ENCODE data around the gene PALLD.
"Not testable (repeated sequence)": the region's sequence is repeated elsewhere in the genome, so short reads cannot be mapped to it uniquely, and the experiment has no call there.

Gene PALLD

DNA sequence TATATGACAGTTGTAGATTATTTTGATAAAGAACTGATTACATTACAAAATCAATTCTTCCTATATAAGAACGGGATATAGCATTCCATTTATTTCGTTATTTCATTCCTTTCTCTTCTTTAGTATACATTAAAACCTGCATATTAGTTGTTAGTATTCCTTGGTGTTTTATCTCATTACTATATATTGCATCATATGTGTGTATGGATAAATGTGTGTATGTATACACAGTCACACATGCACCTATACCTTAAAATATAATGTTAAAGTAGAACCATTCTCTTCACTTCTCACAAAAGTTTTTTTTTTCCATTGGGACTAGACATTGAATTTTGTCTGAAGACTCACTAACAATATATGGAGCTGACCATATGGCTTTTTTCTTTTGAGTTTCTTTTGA, 5.3 kb upstream of the PALLD start:
- DNase-seq (ENCODE audit: low read depth in 3 of 3) = no peak

- DNase-seq (ENCODE audit: low read depth in 3 of 3) = no peak
Measured at GRCh38 chr4:168498251-168498650, 1.4 kb downstream of the PALLD start.

- DNase-seq (ENCODE audit: low read depth in 3 of 3) = no peak
Measured at GRCh38 chr4:168499241-168499640, 2.4 kb downstream of the PALLD start.

DNA sequence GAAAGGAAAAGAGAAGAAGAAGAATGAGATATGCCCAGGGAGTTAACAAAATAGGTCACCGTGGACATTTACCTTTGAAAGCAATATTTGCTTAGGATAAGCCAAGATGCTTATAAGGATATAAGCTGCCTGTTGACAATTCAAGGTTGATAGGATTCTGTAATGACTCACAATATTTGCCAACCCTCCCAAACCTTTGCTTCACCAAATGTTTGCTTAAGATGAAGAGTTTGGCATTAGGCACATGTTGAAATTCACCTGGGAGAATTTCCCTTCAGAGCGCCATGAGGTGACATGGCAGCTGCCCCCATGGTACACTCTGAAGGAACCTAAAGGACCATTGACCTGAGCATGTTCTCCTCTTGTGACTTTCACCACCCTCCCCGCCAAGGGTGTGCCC, 4.6 kb downstream of the PALLD start:
- DNase-seq (ENCODE audit: low read depth in 3 of 3) = no peak

DNA sequence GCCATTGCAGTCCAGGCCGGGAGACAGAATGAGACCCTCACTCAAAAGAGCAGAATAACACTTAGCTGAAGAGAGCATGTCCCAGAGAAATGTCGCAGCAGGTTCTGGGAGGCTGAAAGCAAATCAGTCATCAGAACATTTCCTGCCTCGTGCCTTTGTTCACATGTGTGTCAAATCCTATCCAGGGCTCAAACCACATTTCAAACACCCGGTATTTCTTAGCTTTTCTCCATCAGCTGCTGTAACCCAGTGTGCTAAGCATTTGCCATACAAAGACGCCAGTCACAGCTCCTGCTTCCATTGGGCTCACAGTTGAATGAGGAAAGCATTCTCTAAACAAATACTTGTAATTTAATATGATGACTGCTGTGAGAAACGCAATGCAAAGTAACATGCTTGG, 6.0 kb downstream of the PALLD start:
- no peak for DNase-seq (ENCODE audit: low read depth in 3 of 3)

DNA sequence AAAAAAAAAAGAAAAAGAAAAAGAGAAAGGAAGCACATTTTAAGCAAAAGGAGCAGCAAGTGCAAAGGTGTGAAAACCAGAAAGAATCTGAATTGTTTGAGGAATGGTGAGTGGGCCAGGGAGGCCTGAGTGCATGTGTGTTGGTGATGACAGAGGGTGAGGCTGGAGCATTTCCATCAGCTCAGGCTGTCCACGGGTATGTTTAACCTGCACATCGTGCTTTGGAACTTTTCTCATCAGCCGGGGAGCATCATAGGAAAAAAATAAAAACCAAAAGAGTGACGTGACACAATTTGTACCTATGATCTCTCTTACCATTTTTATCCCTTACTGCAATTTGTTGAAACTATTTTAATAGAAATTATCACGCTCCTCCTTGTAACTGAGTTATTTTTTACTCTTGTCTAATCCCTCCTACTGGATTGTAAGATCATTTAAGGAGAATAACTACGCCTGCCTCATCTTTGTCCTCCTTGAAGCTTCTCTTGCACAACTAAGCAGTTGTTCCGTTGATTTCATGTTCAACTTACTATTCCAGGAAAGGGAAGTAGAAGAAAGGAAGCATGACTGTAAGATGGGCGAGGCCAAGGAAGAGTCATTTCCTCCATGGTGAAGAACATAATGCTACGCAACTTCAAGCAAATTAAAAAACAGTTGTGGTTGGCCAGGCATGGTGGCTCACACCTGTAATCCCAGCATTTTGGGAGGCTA, 7.0 kb downstream of the PALLD start:
- DNase-seq (ENCODE audit: low read depth in 3 of 3) = no peak

DNA sequence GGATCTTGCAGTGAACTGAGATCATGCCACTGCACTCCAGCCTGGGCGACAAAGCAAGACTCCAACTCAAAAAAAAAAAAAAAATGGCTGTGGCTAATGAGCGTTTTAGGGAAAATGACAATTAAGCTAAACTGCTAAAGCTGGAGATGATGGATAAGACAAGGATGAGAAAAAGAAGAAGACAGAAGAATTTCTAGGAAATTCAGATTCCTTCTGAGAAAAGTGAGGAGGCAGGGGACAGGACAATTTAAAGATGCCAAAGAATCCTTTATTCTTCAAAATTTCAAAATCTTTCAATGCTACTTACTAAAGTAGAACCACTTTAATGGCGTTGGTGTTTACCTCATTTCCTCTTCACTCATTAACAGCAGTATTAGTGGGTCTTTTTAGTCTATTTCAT, 7.7 kb downstream of the PALLD start:
- DNase-seq (ENCODE audit: low read depth in 3 of 3) = no peak

- DNase-seq (ENCODE audit: low read depth in 3 of 3) = no peak
Measured at GRCh38 chr4:168506014-168506413, 9.2 kb downstream of the PALLD start.

DNA sequence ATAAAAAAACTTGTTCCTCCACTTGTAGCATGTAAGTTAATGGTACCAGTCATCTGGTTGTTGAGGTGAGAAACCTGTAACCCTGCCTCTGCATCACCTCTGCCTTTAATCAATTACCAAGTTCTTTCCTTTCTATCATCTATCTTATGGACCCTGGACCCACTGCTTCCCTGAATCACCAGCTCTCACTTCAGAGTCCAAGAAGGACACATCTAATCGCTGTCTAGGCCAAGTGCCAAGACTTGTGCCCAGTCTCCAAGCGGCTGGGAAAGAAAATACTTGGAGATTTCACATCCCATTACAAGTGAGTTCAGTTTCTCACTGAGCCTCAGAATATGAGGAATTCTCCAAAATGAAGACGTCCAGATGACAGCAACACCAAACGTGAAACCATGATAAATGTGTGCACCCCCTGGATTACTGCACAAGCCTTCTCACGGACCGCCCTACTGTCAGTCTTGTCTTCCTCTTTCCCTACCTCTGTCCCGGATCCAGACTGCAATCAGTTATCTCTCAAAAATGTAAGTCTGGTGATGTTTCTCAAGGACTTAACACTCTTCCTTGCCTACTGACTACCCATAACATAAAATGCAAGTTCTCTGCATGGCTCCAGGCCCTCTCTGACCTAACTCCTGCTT, 10.4 kb downstream of the PALLD start:
- no peak for DNase-seq (ENCODE audit: low read depth in 3 of 3)

DNA sequence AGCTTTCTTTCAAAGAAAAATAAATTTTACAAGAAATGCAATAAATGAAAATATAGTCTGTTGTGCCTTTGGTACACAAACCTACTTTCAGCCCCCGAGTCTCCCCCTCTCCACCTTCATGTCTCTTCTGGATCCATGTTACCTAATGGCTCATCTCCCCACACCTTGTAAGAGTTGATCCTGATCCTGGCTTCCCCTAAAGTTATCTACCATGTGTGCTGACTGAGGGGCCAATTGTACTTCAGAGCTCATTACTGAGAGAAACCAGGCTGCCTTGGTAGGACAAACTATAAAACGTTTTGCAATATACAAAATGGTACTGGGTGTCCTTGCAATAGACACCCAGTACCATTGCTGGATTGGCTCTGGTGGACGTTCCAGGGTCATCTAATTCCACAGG, 11.8 kb downstream of the PALLD start:
- no peak for DNase-seq (ENCODE audit: low read depth in 3 of 3)

GRCh38 chr4:168509786-168510185, 12.9 kb downstream of the PALLD start:
- peak in 2 of 3 experiments; percentile 22 for DNase-seq (ENCODE audit: low read depth in 3 of 3)

GRCh38 chr4:168511780-168512489, 15.1 kb downstream of the PALLD start:
- DNase-seq (ENCODE audit: low read depth in 3 of 3) = peak; percentile 31 to 56 (median 41)

DNA sequence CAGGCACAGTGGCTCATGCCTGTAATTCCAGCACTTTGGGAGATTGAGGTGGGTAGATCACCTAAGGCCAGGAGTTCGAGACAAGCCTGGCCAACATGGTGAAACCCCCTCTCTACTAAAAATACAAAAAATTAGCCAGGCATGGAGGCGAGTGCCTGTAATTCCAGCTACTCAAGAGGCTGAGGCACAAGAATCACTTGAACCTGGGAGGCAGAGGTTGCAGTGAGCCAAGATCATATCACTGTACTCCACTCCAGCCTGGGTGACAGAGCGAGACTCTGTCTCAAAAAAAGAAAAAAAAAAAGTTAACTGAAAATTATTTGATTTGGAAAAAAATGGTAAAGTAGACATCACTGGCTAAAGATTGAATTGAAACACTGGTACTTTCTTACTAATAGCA, 17.0 kb downstream of the PALLD start:
- not testable (repeated sequence) for DNase-seq (ENCODE audit: low read depth in 3 of 3)

DNA sequence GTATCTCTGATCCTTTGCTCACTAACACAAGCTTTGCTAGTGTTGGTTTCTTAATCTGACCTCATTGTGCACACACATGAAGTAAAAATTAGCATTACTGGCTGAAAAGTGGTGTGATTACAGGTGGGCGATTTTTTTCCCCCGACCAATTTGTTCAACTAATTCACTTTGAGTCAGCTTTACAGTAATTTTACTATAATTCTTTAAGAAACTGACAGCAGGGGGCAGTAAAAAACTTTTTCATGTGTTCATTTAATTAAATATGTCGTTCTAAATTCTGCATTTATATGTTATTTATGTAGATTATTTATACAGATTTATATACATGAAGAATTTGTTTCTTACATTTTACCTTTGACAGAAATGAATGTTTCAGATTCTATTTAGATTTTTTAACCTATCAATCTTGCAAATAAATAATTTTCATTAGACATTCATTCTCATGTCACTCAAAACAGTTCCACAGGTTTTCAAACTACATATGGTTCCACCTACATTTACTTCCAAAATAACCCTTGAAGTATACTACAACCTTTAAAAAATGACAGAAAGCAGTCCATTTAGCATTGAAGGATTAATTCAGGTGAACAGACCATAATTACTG, 17.5 kb downstream of the PALLD start:
- no peak for DNase-seq (ENCODE audit: low read depth in 3 of 3)

DNA sequence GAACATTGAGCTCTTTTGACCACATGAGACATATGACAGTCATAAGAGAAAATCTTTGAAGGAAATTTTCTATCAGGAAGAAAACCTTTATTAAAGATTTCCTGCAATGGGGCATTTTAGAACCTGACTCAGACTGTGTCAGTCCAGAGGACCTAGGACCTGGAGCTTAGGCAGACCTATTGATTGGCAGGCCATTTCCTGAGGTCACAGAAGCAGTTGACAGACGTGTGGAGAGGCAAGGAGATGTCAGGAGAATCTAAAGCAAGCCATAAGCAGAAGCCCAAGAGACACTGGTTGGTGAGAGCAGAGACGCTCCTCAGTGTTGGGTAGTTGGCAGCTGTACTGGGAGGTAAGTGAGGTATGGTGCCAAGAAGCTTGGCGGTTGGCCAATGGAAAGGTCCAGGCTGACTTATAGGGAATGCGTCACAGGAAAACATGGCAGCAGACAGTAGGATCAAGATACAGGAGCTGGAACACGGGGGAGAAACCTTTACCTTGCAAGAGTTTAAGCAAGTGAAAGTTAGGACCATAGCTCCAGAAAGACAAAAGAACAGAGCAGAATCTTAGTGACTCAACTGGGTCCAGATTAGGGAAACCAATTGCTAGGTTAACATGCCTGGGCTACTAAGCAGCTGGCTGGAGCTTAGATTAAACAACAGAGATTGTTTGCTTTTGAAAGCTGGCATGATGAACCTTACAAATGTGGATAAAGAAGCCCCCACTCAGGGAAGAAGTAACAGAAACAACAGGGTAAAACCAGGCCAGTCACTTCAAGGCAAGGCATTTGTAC, 18.6 kb downstream of the PALLD start:
- DNase-seq (ENCODE audit: low read depth in 3 of 3) = no peak

DNA sequence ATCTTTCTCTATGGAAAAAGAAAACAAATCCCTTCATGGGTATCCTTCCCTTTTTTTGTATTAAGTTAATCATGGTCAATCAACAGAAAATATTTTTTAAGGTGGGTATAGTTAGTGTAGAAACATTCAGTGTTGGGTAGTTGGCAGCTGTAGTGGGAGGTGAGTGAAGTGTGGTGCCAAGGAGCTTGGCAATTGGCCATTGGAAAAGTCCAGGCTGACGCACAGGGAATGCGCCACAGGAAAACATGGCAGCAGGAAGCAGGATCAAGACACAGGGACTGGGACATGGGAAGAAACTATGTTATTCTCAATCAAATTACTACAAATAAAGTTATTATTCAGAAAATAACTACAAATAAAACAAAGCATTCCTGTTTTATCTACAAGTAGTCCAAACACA, 20.0 kb downstream of the PALLD start:
- no peak for DNase-seq (ENCODE audit: low read depth in 3 of 3)

- DNase-seq (ENCODE audit: low read depth in 3 of 3) = no peak
Measured at GRCh38 chr4:168519576-168519975, 22.7 kb downstream of the PALLD start.

DNA sequence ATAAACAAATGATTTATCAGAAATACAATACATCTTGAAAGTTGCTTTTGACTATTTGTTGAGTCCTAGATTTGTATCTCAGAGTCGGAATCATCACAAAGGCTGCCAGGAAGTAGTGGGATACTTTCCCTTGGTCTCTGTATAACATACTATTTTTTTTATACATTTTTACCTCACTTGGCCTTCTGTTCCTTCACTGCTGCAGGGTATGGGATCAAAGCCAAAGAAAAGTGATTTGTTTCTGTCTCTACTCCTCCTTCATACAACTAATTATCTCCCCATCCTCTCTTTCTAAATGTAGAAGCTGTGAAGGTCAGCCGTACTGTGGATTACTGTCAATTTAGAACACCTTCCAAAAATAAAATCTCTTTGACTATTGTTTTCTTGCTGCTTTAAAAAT, 24.9 kb downstream of the PALLD start:
- DNase-seq (ENCODE audit: low read depth in 3 of 3) = no peak

GRCh38 chr4:168522356-168522755, 25.5 kb downstream of the PALLD start:
- DNase-seq (ENCODE audit: low read depth in 3 of 3) = no peak

DNA sequence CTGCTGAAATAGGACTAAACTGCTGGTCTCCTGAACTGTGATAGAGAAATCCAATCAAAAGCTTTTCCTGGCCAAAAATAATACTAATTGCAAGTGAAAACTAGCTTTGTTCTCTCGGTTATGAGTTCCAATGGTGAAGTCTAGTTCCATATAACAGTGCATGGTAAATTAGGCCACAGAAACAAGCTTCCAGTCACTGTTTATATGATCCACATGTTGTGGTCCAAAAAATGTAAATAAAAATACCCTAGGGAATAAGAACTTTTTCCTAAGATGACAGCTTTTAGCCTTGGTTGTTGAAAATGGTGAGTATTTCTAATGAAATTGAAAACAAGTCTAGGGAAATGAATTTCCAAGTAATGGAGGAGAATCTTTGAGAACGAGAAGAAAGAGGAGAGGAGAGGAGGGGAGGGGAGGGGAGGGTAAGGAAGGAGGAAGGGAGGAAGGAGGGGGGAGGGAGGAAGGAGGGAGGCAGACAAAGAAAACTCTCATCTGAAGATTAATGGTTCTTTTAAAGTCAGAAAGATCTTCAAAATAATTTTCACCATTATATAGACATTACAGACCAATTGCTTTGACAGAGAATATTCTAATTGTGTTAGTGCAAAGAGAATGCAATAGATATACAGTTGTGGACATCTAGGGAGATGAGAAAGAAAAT, 26.1 kb downstream of the PALLD start:
- no peak for DNase-seq (ENCODE audit: low read depth in 3 of 3)

DNA sequence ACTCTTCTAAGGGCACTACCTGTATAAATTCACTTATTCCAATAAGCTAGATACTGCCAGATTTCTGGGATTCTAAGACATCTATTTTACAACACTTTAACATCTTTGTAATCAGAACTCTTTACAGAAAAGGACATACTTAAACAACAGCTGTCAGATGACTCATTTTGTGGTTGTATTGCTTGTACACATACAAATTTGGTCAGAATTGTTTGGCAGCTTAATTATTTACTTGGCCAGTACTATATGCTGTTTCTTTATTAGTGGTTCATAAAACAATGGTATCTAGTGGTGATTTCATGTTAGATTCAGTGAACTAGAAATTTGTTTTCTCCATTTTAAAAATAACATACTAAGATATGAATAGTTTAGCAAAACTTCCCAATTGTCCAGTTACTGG, 27.2 kb downstream of the PALLD start:
- no peak for DNase-seq (ENCODE audit: low read depth in 3 of 3)

Measured in stimulated activated CD4-positive, alpha-beta T cell treated with anti-CD3 and anti-CD28 coated beads, TNF-alpha, amount 100 ng/mL, for 24 hours (primary cell).